Neural cell (in vitro differentiated cells): ENCODE data around the gene EDIL3. TPM values are rescaled to one million over a fixed set of nuclear protein-coding genes. Genes with fewer than 3 reads are reported as not detected.

ENCODE experiments used
- H2AFZ ChIP-seq: fragments of 200-600, 300-800 bp; sonication (generic), shearing (Covaris generic); 2 replicates; pipeline ENCODE4 v1.6.0; 2014; ENCODE audit warnings: low read depth, mild to moderate bottlenecking, antibody characterized with exemption, low read length, moderate library complexity
- H3F3A ChIP-seq: fragments of 200-600 bp; shearing (Covaris generic); 2 replicates; pipeline ENCODE4 v1.6.1; 2016; ENCODE audit warnings: mild to moderate bottlenecking, moderate library complexity, mixed read lengths, antibody characterized with exemption, low read length; ENCODE audit not compliant: insufficient read depth, poor library complexity, severe bottlenecking
- H3K27ac ChIP-seq: fragments of 200-600, 300-800 bp; sonication (generic), shearing (Covaris generic); 2 replicates; pipeline ENCODE4 v1.5.1; 2014; ENCODE audit warnings: mild to moderate bottlenecking, low read length, moderate library complexity
- H3K27me3 ChIP-seq: fragments of 300-800, 200-600 bp; sonication (generic), shearing (Covaris generic); 2 replicates; pipeline ENCODE4 v1.6.0; 2014; ENCODE audit warnings: mild to moderate bottlenecking, low read depth, low read length, moderate library complexity; ENCODE audit not compliant: insufficient read depth
- H3K36me3 ChIP-seq: fragments of 300-800, 200-600 bp; sonication (generic), shearing (Covaris generic); 2 replicates; pipeline ENCODE4 v1.5.1; 2014; ENCODE audit warnings: mild to moderate bottlenecking, antibody characterized with exemption, low read length, moderate library complexity; ENCODE audit not compliant: insufficient read depth
- H3K4me2 ChIP-seq: fragments of 300-800, 200-600 bp; sonication (generic), shearing (Covaris generic); 2 replicates; pipeline ENCODE4 v1.6.0; 2014; ENCODE audit warnings: mild to moderate bottlenecking, low read length
- H3K4me3 ChIP-seq: fragments of 300-800, 200-600 bp; sonication (generic), shearing (Covaris generic); 2 replicates; pipeline ENCODE4 v1.5.1; 2014; ENCODE audit warnings: mild to moderate bottlenecking, low read length, moderate library complexity
- H3K79me2 ChIP-seq: fragments of 200-600 bp; shearing (Covaris generic); replicated peaks from 2 replicates; pipeline ENCODE4 v1.6.0; 2014; ENCODE audit warnings: mild to moderate bottlenecking, low read length, moderate library complexity; ENCODE audit not compliant: insufficient read depth
- H3K9ac ChIP-seq: fragments of 300-800, 200-600 bp; sonication (generic), shearing (Covaris generic); 2 replicates; pipeline ENCODE4 v1.6.1; 2016; ENCODE audit warnings: mild to moderate bottlenecking, low read length, mixed read lengths
- H3K9me2 ChIP-seq: fragments of 200-600 bp; shearing (Covaris generic); 2 replicates; pipeline ENCODE4 v1.6.1; 2016; ENCODE audit warnings: mild to moderate bottlenecking, low read length, mixed read lengths; ENCODE audit not compliant: insufficient read depth
- H3K9me3 ChIP-seq: fragments of 200-600, 300-800 bp; sonication (generic), shearing (Covaris generic); 2 replicates; pipeline ENCODE4 v1.6.1; 2016; ENCODE audit warnings: mild to moderate bottlenecking, mixed run types, low read length, moderate library complexity, mixed read lengths
- H4K20me1 ChIP-seq: fragments of 200-600 bp; shearing (Covaris generic); 2 replicates; pipeline ENCODE4 v1.6.1; 2016; ENCODE audit warnings: mild to moderate bottlenecking, mixed run types; ENCODE audit not compliant: insufficient read depth
- EP300 ChIP-seq: fragments of 450-650 bp; conservative IDR thresholded peaks from 2 replicates; pipeline ENCODE4 v1.6.1; 2014; ENCODE audit warnings: antibody characterized with exemption, mild to moderate bottlenecking, moderate library complexity; ENCODE audit not compliant: poor library complexity, severe bottlenecking
- EZH2 ChIP-seq: fragments of 200-600, 300-800 bp; shearing (Covaris generic), sonication (generic); IDR thresholded peaks from 2 replicates; pipeline ENCODE4 v1.6.1; 2014; ENCODE audit warnings: antibody characterized with exemption, low read length, borderline replicate concordance, mild to moderate bottlenecking; ENCODE audit not compliant: insufficient read depth, poor library complexity, severe bottlenecking
- MXI1 ChIP-seq: fragments of 450-650 bp; conservative IDR thresholded peaks from 2 replicates; pipeline ENCODE4 v1.6.1; 2014; ENCODE audit warnings: antibody characterized with exemption, mild to moderate bottlenecking; ENCODE audit not compliant: poor library complexity, severe bottlenecking
- POLR2AphosphoS5 ChIP-seq: IDR thresholded peaks from 2 replicates; pipeline ENCODE4 v1.6.1; 2012
- RAD21 ChIP-seq: fragments of 450-650 bp; conservative IDR thresholded peaks from 2 replicates; pipeline ENCODE4 v1.6.1; 2014; ENCODE audit warnings: antibody characterized with exemption, mild to moderate bottlenecking, moderate library complexity
- SMC3 ChIP-seq: fragments of 450-650 bp; conservative IDR thresholded peaks from 2 replicates; pipeline ENCODE4 v1.6.1; 2014; ENCODE audit warnings: antibody characterized with exemption, mild to moderate bottlenecking, moderate library complexity; ENCODE audit not compliant: poor library complexity
- TAF1 ChIP-seq: IDR thresholded peaks from 2 replicates; pipeline ENCODE4 v1.6.1; 2012; ENCODE audit warnings: low read depth
- polyA plus RNA-seq: library from polyadenylated mRNA; depleted of rRNA; stranded (reverse); fragments of >200 nt; gene quantifications from 2 replicates; pipeline ENCODE4 v1.2.3, GENCODE V29; 2014
- TF ChIP-seq, protein P1 (sequence below): IDR thresholded peaks from 2 replicates; pipeline ENCODE4 v1.6.1; 2012; ENCODE audit warnings: borderline replicate concordance
- TF ChIP-seq, protein P2 (sequence below): fragments of 450-650 bp; IDR thresholded peaks from 2 replicates; pipeline ENCODE4 v1.5.1; 2014; ENCODE audit warnings: antibody characterized with exemption, mild to moderate bottlenecking, moderate library complexity; ENCODE audit not compliant: poor library complexity, severe bottlenecking

The EDIL3 gene
- polyA plus RNA-seq, 1 donor from 2014 or later: 6.1 TPM

DNA sequence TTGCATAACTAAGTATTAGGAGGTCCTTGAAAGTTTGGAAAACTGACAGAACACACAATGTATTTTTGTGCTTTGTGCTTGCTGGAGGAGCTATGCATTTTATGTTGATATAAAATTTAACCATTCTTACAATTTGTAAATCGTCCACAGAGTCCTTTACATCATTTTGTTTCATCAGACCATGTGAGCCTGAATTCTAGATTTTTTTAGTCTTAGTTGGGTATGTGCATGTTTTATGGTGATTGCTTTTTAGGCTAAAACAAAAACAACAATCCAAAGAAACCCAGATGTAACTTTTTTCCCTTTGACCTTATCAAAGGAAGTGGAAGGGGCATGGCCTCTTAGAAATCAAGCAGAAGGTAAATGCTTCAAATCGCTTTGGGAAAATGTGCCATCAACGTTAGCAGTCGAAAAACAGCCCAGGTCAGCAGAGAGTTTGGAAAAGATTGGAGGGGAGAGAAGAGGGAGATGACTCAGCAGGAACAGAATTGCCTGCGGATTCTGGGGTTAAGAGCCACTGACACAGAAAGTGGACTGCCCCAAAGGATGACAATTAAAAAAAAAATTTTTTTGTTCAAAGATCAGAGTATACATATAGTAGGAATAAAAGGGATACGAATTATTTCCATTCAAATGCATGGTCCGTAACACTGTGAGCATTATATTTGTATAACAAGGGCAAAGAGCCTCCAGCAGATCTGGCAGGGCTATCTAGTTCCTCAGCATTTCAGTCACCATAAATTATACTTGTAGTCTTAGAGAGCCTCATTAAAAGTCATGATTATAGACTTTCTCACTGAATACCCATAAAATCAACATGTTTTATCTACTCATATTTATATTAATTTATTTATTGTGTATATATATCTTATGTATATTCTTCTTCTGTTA is 410.5 kb downstream of the EDIL3 start:
- H3K4me2 ChIP-seq: no peak overlapping the region
- no peaks in the 10 kb centered on the region for H3K9me2 ChIP-seq
- no peak for TF ChIP-seq EP300
- no peak for TF ChIP-seq RAD21
- no peak for TF ChIP-seq MXI1
- TF ChIP-seq TAF1: no peak
- no peak for TF ChIP-seq POLR2AphosphoS5
- no peak for TF ChIP-seq EZH2
- TF ChIP-seq SMC3: no peak
- TF ChIP-seq, protein P1, sequence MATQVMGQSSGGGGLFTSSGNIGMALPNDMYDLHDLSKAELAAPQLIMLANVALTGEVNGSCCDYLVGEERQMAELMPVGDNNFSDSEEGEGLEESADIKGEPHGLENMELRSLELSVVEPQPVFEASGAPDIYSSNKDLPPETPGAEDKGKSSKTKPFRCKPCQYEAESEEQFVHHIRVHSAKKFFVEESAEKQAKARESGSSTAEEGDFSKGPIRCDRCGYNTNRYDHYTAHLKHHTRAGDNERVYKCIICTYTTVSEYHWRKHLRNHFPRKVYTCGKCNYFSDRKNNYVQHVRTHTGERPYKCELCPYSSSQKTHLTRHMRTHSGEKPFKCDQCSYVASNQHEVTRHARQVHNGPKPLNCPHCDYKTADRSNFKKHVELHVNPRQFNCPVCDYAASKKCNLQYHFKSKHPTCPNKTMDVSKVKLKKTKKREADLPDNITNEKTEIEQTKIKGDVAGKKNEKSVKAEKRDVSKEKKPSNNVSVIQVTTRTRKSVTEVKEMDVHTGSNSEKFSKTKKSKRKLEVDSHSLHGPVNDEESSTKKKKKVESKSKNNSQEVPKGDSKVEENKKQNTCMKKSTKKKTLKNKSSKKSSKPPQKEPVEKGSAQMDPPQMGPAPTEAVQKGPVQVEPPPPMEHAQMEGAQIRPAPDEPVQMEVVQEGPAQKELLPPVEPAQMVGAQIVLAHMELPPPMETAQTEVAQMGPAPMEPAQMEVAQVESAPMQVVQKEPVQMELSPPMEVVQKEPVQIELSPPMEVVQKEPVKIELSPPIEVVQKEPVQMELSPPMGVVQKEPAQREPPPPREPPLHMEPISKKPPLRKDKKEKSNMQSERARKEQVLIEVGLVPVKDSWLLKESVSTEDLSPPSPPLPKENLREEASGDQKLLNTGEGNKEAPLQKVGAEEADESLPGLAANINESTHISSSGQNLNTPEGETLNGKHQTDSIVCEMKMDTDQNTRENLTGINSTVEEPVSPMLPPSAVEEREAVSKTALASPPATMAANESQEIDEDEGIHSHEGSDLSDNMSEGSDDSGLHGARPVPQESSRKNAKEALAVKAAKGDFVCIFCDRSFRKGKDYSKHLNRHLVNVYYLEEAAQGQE: no peak
- TF ChIP-seq, protein P2, sequence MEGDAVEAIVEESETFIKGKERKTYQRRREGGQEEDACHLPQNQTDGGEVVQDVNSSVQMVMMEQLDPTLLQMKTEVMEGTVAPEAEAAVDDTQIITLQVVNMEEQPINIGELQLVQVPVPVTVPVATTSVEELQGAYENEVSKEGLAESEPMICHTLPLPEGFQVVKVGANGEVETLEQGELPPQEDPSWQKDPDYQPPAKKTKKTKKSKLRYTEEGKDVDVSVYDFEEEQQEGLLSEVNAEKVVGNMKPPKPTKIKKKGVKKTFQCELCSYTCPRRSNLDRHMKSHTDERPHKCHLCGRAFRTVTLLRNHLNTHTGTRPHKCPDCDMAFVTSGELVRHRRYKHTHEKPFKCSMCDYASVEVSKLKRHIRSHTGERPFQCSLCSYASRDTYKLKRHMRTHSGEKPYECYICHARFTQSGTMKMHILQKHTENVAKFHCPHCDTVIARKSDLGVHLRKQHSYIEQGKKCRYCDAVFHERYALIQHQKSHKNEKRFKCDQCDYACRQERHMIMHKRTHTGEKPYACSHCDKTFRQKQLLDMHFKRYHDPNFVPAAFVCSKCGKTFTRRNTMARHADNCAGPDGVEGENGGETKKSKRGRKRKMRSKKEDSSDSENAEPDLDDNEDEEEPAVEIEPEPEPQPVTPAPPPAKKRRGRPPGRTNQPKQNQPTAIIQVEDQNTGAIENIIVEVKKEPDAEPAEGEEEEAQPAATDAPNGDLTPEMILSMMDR: no peak
- no peak overlapping the region for H3K9ac ChIP-seq
- H3K79me2 ChIP-seq: no peaks in the 10 kb centered on the region
- no peaks in the 10 kb centered on the region for H4K20me1 ChIP-seq
- no peaks in the 10 kb centered on the region for H3K27me3 ChIP-seq
- no peak overlapping the region for H3K27ac ChIP-seq
- no peak overlapping the region for H3K4me3 ChIP-seq
- H2AFZ ChIP-seq: no peak overlapping the region
- H3F3A ChIP-seq: peaks cover 3% of the 10 kb centered on the region
- H3K36me3 ChIP-seq: no peaks in the 10 kb centered on the region
- no peaks in the 10 kb centered on the region for H3K9me3 ChIP-seq

DNA sequence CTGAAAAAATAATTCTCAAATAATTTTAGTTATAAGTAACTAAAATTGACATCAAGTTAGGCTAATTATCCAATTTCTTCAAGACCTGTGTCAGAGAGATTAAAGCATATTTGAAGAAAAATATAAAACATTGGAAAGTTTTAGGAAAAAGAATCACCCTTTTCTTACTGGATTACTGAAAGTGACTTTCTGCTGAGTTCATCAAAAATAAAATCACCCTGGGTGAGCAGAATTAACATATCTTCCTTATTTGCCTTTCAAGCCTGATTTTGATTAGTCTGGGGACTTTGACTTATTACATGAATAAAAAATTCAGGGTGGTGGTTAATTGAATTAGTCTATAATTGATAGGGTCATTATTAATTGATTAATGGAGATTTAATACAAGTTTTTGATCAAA is 411.8 kb downstream of the EDIL3 start:
- TF ChIP-seq, protein P1: no peak
- TF ChIP-seq RAD21 (no peak), EP300 (no peak), SMC3 (no peak), MXI1 (no peak), EZH2 (no peak), POLR2AphosphoS5 (no peak), TAF1 (no peak)
- TF ChIP-seq, protein P2: no peak
- H3K9me3 ChIP-seq: no peaks in the 10 kb centered on the region
- no peak overlapping the region for H3K27ac ChIP-seq
- H3K4me2 ChIP-seq: no peak overlapping the region
- no peaks in the 10 kb centered on the region for H4K20me1 ChIP-seq
- no peak overlapping the region for H3K9ac ChIP-seq
- peaks cover 3% of the 10 kb centered on the region for H3F3A ChIP-seq
- H3K4me3 ChIP-seq: no peak overlapping the region
- no peaks in the 10 kb centered on the region for H3K79me2 ChIP-seq
- H3K27me3 ChIP-seq: no peaks in the 10 kb centered on the region
- no peaks in the 10 kb centered on the region for H3K36me3 ChIP-seq
- H3K9me2 ChIP-seq: no peaks in the 10 kb centered on the region
- H2AFZ ChIP-seq: no peak overlapping the region
